CD4-positive, alpha-beta memory T cell (primary cell): ENCODE measurements around the gene MIA. TPM values are rescaled to one million over a fixed set of nuclear protein-coding genes. Genes with fewer than 3 reads are reported as not detected.
A peak's percentile ranks its signal among the peaks of the same experiment; 100 is the strongest.

Experiments
- CTCF ChIA-PET: fragments of 350-600 bp; sonication (Branson Sonifier 250); formaldehyde crosslinking; loops from one replicate; lab custom pipeline; 2021; ENCODE audit warnings: inconsistent platforms; ENCODE audit not compliant: partially characterized antibody; lab: Charles Lee
- POLR2A ChIA-PET: fragments of 350-600 bp; sonication (Branson Sonifier 250); formaldehyde crosslinking; loops from one replicate; lab custom pipeline; 2021; ENCODE audit not compliant: partially characterized antibody; lab: Charles Lee
- DNase-seq, 5 donors: peaks; one replicate each; pipeline versions ENCODE4 v3.0.0 to v3.0.0-alpha.2; 2020 to 2022; ENCODE audit warnings: mixed read lengths in 1 of 5
- H3K27ac ChIP-seq: one replicate; pipeline ENCODE4 v1.7.0; 2013; ENCODE audit warnings: low read depth, low read length
- H3K27me3 ChIP-seq: 2 replicates; pipeline ENCODE4 v1.7.0; 2013; ENCODE audit warnings: mild to moderate bottlenecking, low read length, moderate library complexity; ENCODE audit not compliant: insufficient read depth
- H3K36me3 ChIP-seq: 2 replicates; pipeline ENCODE4 v1.7.0; 2013; ENCODE audit warnings: mild to moderate bottlenecking, low read length, moderate library complexity; ENCODE audit not compliant: insufficient read depth
- H3K4me1 ChIP-seq: 2 replicates; pipeline ENCODE4 v1.7.0; 2013; ENCODE audit warnings: mild to moderate bottlenecking, low read length, moderate library complexity; ENCODE audit not compliant: insufficient read depth
- H3K4me3 ChIP-seq, 2 donors: one replicate each; pipeline ENCODE4 v1.7.0; 2013; ENCODE audit warnings: low read length in 2 of 2, mild to moderate bottlenecking in 1 of 2
- H3K9me3 ChIP-seq, 2 donors: one replicate each; pipeline ENCODE4 v1.7.0; 2013; ENCODE audit warnings: low read length in 2 of 2, control low read depth in 1 of 2; ENCODE audit not compliant: control insufficient read depth in 1 of 2
- H3K27ac Mint-ChIP-seq, 7 donors: one replicate each; pipeline ENCODE4 v1.8.0; 2020 to 2021; ENCODE audit warnings: mixed read lengths in 7 of 7, mild to moderate bottlenecking in 6 of 7, inconsistent platforms in 3 of 7, moderate library complexity in 3 of 7
- H3K27me3 Mint-ChIP-seq, 2 donors: one replicate each; pipeline ENCODE4 v1.8.0; 2020 to 2021; ENCODE audit warnings: mixed read lengths in 2 of 2
- H3K36me3 Mint-ChIP-seq, 2 donors: one replicate each; pipeline ENCODE4 v1.8.0; 2020 to 2021; ENCODE audit warnings: mixed read lengths in 2 of 2, inconsistent platforms in 1 of 2, mild to moderate bottlenecking in 1 of 2
- H3K4me1 Mint-ChIP-seq, 4 donors: one replicate each; pipeline ENCODE4 v1.8.0; 2020 to 2021; ENCODE audit warnings: mixed read lengths in 4 of 4, mild to moderate bottlenecking in 1 of 4
- H3K4me3 Mint-ChIP-seq, 8 donors: one replicate each; pipeline ENCODE4 v1.8.0; 2020 to 2021; ENCODE audit warnings: mixed read lengths in 8 of 8, mild to moderate bottlenecking in 7 of 8, moderate library complexity in 6 of 8, inconsistent platforms in 3 of 8
- H3K9me3 Mint-ChIP-seq, 8 donors: one replicate each; pipeline ENCODE4 v1.8.0; 2020 to 2021; ENCODE audit warnings: mixed read lengths in 8 of 8, mild to moderate bottlenecking in 5 of 8, inconsistent platforms in 3 of 8, moderate library complexity in 1 of 8
- intact Hi-C: fragments of 100-400 bp; cut with micrococcal nuclease; formaldehyde crosslinking; loops from one replicate; pipeline ENCODE4 v1.15.1; 2023
- polyA plus RNA-seq, 2 donors: library from polyadenylated mRNA; unstranded; fragments of 300-500 nt; fragmentation: Illumina TruSeq; gene quantifications; one replicate each; pipeline ENCODE4 v1.2.3, GENCODE V29; 2021
- total RNA-seq, 2 experiments: library from RNA; stranded (reverse); gene quantifications; one replicate each; pipeline ENCODE4 v1.2.3, GENCODE V29; 2021

The MIA gene
- total and polyA plus RNA-seq, 4 experiments from 2014 or later = 11.2 to 11.4 TPM; not detected in 2

DNA sequence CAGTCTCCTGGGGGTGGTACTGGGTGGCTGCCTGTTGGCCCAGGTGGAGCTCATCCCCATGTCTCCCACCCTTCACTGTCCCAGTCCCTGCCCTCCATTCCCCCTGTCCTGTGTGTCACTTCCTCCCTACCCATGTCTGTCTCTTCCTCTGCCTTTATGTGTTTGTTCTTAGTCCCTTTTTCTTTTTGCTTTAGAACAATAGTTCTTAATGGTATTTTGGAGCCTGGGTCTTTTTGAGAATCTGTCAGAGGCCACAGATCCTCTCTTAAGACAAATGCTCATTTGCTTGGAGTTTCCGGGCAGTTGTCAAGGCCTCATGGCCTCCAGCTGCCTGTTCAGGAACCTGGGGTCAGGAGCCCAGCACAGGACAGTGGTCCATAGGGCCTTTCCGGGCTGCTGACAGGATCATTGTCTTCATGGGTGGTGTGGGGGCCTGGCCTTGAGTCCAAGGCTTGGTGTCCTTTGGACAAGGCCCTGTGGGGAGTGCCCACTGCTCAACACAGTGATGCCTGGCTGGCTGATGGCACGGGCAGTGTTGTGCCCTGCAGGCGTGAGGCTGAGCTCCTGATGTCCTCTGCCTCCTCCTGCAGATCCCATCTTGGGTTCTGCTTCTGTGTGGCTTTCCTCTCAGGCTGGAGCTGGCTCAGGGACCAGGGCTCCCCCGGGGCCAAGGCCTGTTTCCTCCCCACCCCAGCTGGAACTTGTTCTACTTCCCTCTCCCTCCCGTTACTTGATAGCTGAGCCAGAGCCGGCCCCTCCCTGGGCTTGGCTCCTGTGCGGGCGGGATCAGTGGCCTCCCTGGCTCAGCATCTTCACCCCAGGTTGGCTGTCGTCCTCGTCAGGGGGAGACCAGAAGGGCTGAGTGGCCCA is 27.2 kb downstream of the MIA start:
- no peaks in the 10 kb centered on the region for H3K27me3 ChIP-seq
- H3K9me3 ChIP-seq = no peaks in the 10 kb centered on the region
- Mint-ChIP-seq H3K27ac (peak overlapping the region; percentile 91 to 100 (median 99)), H3K27me3 (no peaks in the 10 kb centered on the region), H3K4me3 (peak overlapping the region; percentile 72 to 97 (median 90)), H3K36me3 (peaks cover 20 to 61% of the 10 kb centered on the region in 2 donors), H3K4me1 (peaks cover 64 to 92% (median 78%) of the 10 kb centered on the region in 4 donors), H3K9me3 (no peaks in the 10 kb centered on the region)
- intact Hi-C loops = loop anchor here (2.0 kb wide), 1 partner anchor 16 kb away; no protein-coding TSS in a partner anchor
- peak overlapping the region; percentile 84 for H3K27ac ChIP-seq
- DNase-seq = no peak
- H3K36me3 ChIP-seq = peaks cover 14% of the 10 kb centered on the region
- POLR2A ChIA-PET = interaction anchor here (0.6 to 15.6 kb wide), 9 partner anchors 9 to 751 kb away, joined by 3 to 369 read pairs (median 8); partner anchors contain the start of genes ACTMAP, MIA, RAB4B and SNRPA
- H3K4me1 ChIP-seq = peaks cover 85% of the 10 kb centered on the region
- CTCF ChIA-PET = interaction anchor here (0.7 to 3.1 kb wide), 3 partner anchors 17 to 52 kb away, joined by 3 to 20 read pairs (median 4); partner anchors contain the start of gene ACTMAP
- peak overlapping the region; percentile 17 to 52 for H3K4me3 ChIP-seq

- Histone ChIP-seq H3K27me3 (no peaks in the 10 kb centered on the region), H3K4me3 (peak overlapping the region; percentile 17 to 52), H3K27ac (peak overlapping the region; percentile 84), H3K36me3 (peaks cover 22% of the 10 kb centered on the region), H3K9me3 (no peaks in the 10 kb centered on the region), H3K4me1 (peaks cover 85% of the 10 kb centered on the region)
- peak overlapping the region; percentile 72 to 97 (median 90) for H3K4me3 Mint-ChIP-seq
- CTCF ChIA-PET = interaction anchor here (1.2 to 3.1 kb wide), 3 partner anchors 16 to 53 kb away, joined by 3 to 20 read pairs (median 3); partner anchors contain the start of gene ACTMAP
- peaks cover 62 to 90% (median 78%) of the 10 kb centered on the region in 4 donors for H3K4me1 Mint-ChIP-seq
- intact Hi-C loops = loop anchor here (2.0 kb wide), 1 partner anchor 15 kb away; no protein-coding TSS in a partner anchor
- H3K27ac Mint-ChIP-seq = peak overlapping the region; percentile 91 to 100 (median 99)
- POLR2A ChIA-PET = interaction anchor here (0.6 to 15.6 kb wide), 8 partner anchors 16 to 750 kb away, joined by 3 to 369 read pairs (median 6); partner anchors contain the start of genes ACTMAP, COQ8B, ITPKC and MIA
- DNase-seq = no peak
- H3K9me3 Mint-ChIP-seq = no peaks in the 10 kb centered on the region
- H3K36me3 Mint-ChIP-seq = peaks cover 24 to 65% of the 10 kb centered on the region in 2 donors
- no peaks in the 10 kb centered on the region for H3K27me3 Mint-ChIP-seq
Observed at GRCh38 chr19:40803170-40803856, 28.0 kb downstream of the MIA start.

GRCh38 chr19:40803857-40804782 is 28.8 kb downstream of the MIA start:
- ChIA-PET CTCF (interaction anchor here (1.2 to 3.8 kb wide), 6 partner anchors 12 to 143 kb away, joined by 3 to 38 read pairs (median 8); partner anchors contain the start of genes ACTMAP, COQ8B and ITPKC), POLR2A (interaction anchor here (0.6 to 15.6 kb wide), 9 partner anchors 15 to 459 kb away, joined by 3 to 369 read pairs (median 9); partner anchors contain the start of genes ACTMAP, COQ8B, ITPKC and MIA)
- peak; percentile 81 to 91 (median 87) for DNase-seq
- Mint-ChIP-seq H3K4me3 (peak overlapping the region; percentile 72 to 97 (median 90)), H3K27me3 (no peaks in the 10 kb centered on the region), H3K27ac (peak overlapping the region; percentile 91 to 100 (median 99)), H3K9me3 (no peaks in the 10 kb centered on the region), H3K4me1 (peaks cover 59 to 91% (median 76%) of the 10 kb centered on the region in 4 donors), H3K36me3 (peaks cover 24 to 64% of the 10 kb centered on the region in 2 donors)
- H3K27me3 ChIP-seq = no peaks in the 10 kb centered on the region
- H3K4me1 ChIP-seq = peaks cover 93% of the 10 kb centered on the region
- peaks cover 26% of the 10 kb centered on the region for H3K36me3 ChIP-seq
- peak overlapping the region; percentile 17 to 52 for H3K4me3 ChIP-seq
- intact Hi-C loops = loop anchor here (1.0 to 2.0 kb wide), 3 partner anchors 15 to 53 kb away; partner anchors contain the start of genes RAB4B and SNRPA
- H3K27ac ChIP-seq = peak overlapping the region; percentile 84
- H3K9me3 ChIP-seq = no peaks in the 10 kb centered on the region

DNA sequence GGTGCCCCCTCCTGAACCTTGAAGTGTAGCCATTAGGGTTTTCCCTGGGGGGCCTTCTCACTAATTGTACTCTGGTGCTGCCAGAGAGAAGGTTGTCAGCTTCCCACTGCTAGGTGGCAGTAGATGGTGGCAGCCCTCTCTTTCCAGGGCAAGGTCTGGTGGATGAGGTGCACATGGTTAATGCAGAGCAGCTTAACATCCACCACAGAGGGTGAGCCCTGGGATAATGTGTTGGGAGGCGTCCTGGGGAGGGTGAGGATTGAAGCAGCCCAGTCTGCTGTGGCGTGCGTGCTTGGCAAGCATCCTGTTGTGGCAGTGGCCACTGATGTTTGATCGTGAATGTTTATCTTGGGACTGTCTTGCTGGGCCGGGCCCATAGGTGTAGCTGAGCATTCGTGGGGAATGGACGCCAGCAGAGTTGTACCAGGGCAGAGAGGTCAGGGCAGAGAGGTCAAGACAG is 29.5 kb downstream of the MIA start:
- Histone ChIP-seq H3K27me3 (no peaks in the 10 kb centered on the region), H3K36me3 (peaks cover 31% of the 10 kb centered on the region), H3K4me1 (peaks cover 99% of the 10 kb centered on the region), H3K27ac (peak overlapping the region; percentile 84), H3K4me3 (peak overlapping the region in 1 of 2 donors; percentile 52), H3K9me3 (no peaks in the 10 kb centered on the region)
- H3K9me3 Mint-ChIP-seq = no peaks in the 10 kb centered on the region
- H3K4me3 Mint-ChIP-seq = peak overlapping the region; percentile 72 to 97 (median 88)
- peaks cover 24 to 65% of the 10 kb centered on the region in 2 donors for H3K36me3 Mint-ChIP-seq
- H3K4me1 Mint-ChIP-seq = peaks cover 59 to 94% (median 77%) of the 10 kb centered on the region in 4 donors
- peak overlapping the region; percentile 91 to 100 (median 99) for H3K27ac Mint-ChIP-seq
- POLR2A ChIA-PET = interaction anchor here (0.6 to 15.6 kb wide), 14 partner anchors 8 to 458 kb away, joined by 3 to 369 read pairs (median 5); partner anchors contain the start of genes ACTMAP, COQ8B, ITPKC and MIA
- H3K27me3 Mint-ChIP-seq = no peaks in the 10 kb centered on the region
- CTCF ChIA-PET = interaction anchor here (1.2 to 4.5 kb wide), 8 partner anchors 11 to 234 kb away, joined by 4 to 46 read pairs (median 14); partner anchors contain the start of genes ACTMAP, COQ8B, ITPKC and RAB4B
- intact Hi-C loops = loop anchor here (1.0 kb wide), 2 partner anchors 27 to 54 kb away; partner anchors contain the start of genes RAB4B and SNRPA
- DNase-seq = no peak

GRCh38 chr19:40805258-40805868 is 30.0 kb downstream of the MIA start:
- intact Hi-C loops = no loop called here
- Mint-ChIP-seq H3K27me3 (no peaks in the 10 kb centered on the region), H3K9me3 (no peaks in the 10 kb centered on the region), H3K4me3 (peak overlapping the region; percentile 72 to 97 (median 88)), H3K4me1 (peaks cover 61 to 94% (median 80%) of the 10 kb centered on the region in 4 donors), H3K36me3 (peaks cover 24 to 63% of the 10 kb centered on the region in 2 donors), H3K27ac (peak overlapping the region; percentile 91 to 100 (median 99))
- H3K27ac ChIP-seq = peak overlapping the region; percentile 84
- peaks cover 99% of the 10 kb centered on the region for H3K4me1 ChIP-seq
- H3K36me3 ChIP-seq = peaks cover 33% of the 10 kb centered on the region
- H3K9me3 ChIP-seq = no peaks in the 10 kb centered on the region
- H3K4me3 ChIP-seq = peak overlapping the region; percentile 34 to 52
- ChIA-PET CTCF (interaction anchor here (1.2 to 4.5 kb wide), 11 partner anchors 11 to 234 kb away, joined by 4 to 46 read pairs (median 14); partner anchors contain the start of genes ACTMAP, COQ8B, ITPKC and RAB4B), POLR2A (interaction anchor here (0.8 to 15.6 kb wide), 14 partner anchors 9 to 457 kb away, joined by 3 to 369 read pairs (median 5); partner anchors contain the start of genes ACTMAP, COQ8B, ITPKC and MIA)
- H3K27me3 ChIP-seq = no peaks in the 10 kb centered on the region
- peak in 3 of 5 donors; percentile 41 to 74 (median 55) for DNase-seq
